Measurements from ENCODE around the gene BIN1. TPM values are rescaled to one million over a fixed set of nuclear protein-coding genes. Genes with fewer than 3 reads are reported as not detected.
A peak's percentile ranks its signal among the peaks of the same experiment; 100 is the strongest.

Gene BIN1
- total RNA-seq, 4 donors from 2014 or later = 1,150 to 2,167 (median 1,736) TPM

- Histone ChIP-seq H3K4me3 (peak overlapping the region in 1 of 4 donors; percentile 15), H3K4me1 (peaks cover 97 to 100% of the 10 kb centered on the region in 2 donors), H3K27me3 (no peaks in the 10 kb centered on the region), H3K9me3 (no peaks in the 10 kb centered on the region), H3K36me3 (no peaks in the 10 kb centered on the region), H3K27ac (peak overlapping the region; percentile 97 to 100 (median 100))
- intact Hi-C loops (cut with DNase I; ENCODE audit: low total_unique reads) (no loop called here), in situ Hi-C loops (cut with MboI; ENCODE audit: low sequenced_read_pairs in 4 of 4) (loop anchor here in 2 of 4 donors (25.0 kb wide), 2 partner anchors 292 to 317 kb away; partner anchors contain the start of genes MAP3K2 (in 1 of the 2) and PROC (in 1 of the 2))
- TF ChIP-seq POLR2A (IDR thresholded peaks at IDR 0.05) (no peak), CTCF (IDR thresholded peaks at IDR 0.05 in 4 of 5, conservative IDR thresholded peaks at IDR 0.05 in 1 of 5) (no peak)
- peak in 1 of 2 donors; percentile 14 for DNase-seq
- ATAC-seq = no peak
Observed at GRCh38 chr2:127095784-127096183, 11.2 kb downstream of the BIN1 start.

- in situ Hi-C loops (cut with MboI; ENCODE audit: low sequenced_read_pairs in 4 of 4) (loop anchor here in 2 of 4 donors (25.0 kb wide), 2 partner anchors 292 to 317 kb away; partner anchors contain the start of genes MAP3K2 (in 1 of the 2) and PROC (in 1 of the 2)), intact Hi-C loops (cut with DNase I; ENCODE audit: low total_unique reads) (no loop called here)
- Histone ChIP-seq H3K4me3 (peak overlapping the region in 1 of 4 donors; percentile 37), H3K36me3 (no peaks in the 10 kb centered on the region), H3K27me3 (no peaks in the 10 kb centered on the region), H3K9me3 (no peaks in the 10 kb centered on the region), H3K27ac (peak overlapping the region; percentile 97 to 100 (median 100)), H3K4me1 (peaks cover 97 to 100% of the 10 kb centered on the region in 2 donors)
- ATAC-seq = no peak
- peak in 1 of 2 donors; percentile 27 for DNase-seq
- TF ChIP-seq POLR2A (IDR thresholded peaks at IDR 0.05) (no peak), CTCF (IDR thresholded peaks at IDR 0.05 in 4 of 5, conservative IDR thresholded peaks at IDR 0.05 in 1 of 5) (no peak)
Observed at GRCh38 chr2:127095367-127095641, 11.7 kb downstream of the BIN1 start.

- DNase-seq (peak; percentile 86 to 96), ATAC-seq (peak; percentile 37 to 42)
- Histone ChIP-seq H3K36me3 (no peaks in the 10 kb centered on the region), H3K4me3 (peak overlapping the region in 3 of 4 donors; percentile 22 to 37 (median 24)), H3K4me1 (peaks cover 97 to 100% of the 10 kb centered on the region in 2 donors), H3K9me3 (no peaks in the 10 kb centered on the region), H3K27ac (peak overlapping the region; percentile 97 to 100 (median 100)), H3K27me3 (no peaks in the 10 kb centered on the region)
- in situ Hi-C loops (cut with MboI; ENCODE audit: low sequenced_read_pairs in 4 of 4) (loop anchor here in 2 of 4 donors (25.0 kb wide), 2 partner anchors 293 to 318 kb away; partner anchors contain the start of genes MAP3K2 (in 1 of the 2) and PROC (in 1 of the 2)), intact Hi-C loops (cut with DNase I; ENCODE audit: low total_unique reads) (no loop called here)
- peak; percentile 56 to 76 for TF ChIP-seq POLR2A (IDR thresholded peaks at IDR 0.05)
- TF ChIP-seq CTCF (IDR thresholded peaks at IDR 0.05 in 4 of 5, conservative IDR thresholded peaks at IDR 0.05 in 1 of 5) = no peak
Observed at GRCh38 chr2:127094509-127095366, 12.2 kb downstream of the BIN1 start.

- H3K36me3 ChIP-seq = no peaks in the 10 kb centered on the region
- H3K9me3 ChIP-seq = no peaks in the 10 kb centered on the region
- DNase-seq = peak in 1 of 2 donors; percentile 29
- H3K4me3 ChIP-seq = peak overlapping the region in 2 of 4 donors; percentile 24 to 37
- ATAC-seq = no peak
- TF ChIP-seq POLR2A (IDR thresholded peaks at IDR 0.05) (no peak), CTCF (IDR thresholded peaks at IDR 0.05 in 4 of 5, conservative IDR thresholded peaks at IDR 0.05 in 1 of 5) (no peak)
- peak overlapping the region; percentile 97 to 100 (median 100) for H3K27ac ChIP-seq
- peaks cover 97 to 100% of the 10 kb centered on the region in 2 donors for H3K4me1 ChIP-seq
- H3K27me3 ChIP-seq = no peaks in the 10 kb centered on the region
- in situ Hi-C loops (cut with MboI; ENCODE audit: low sequenced_read_pairs in 4 of 4) (loop anchor here in 2 of 4 donors (25.0 kb wide), 2 partner anchors 294 to 319 kb away; partner anchors contain the start of genes MAP3K2 (in 1 of the 2) and PROC (in 1 of the 2)), intact Hi-C loops (cut with DNase I; ENCODE audit: low total_unique reads) (no loop called here)
Observed at GRCh38 chr2:127093648-127094210, 13.2 kb downstream of the BIN1 start.

Measured in gastrocnemius medialis (tissue), 4 donors.